ENCODE results near the gene PIEZO2. TPM values are rescaled to one million over a fixed set of nuclear protein-coding genes. Genes with fewer than 3 reads are reported as not detected.
"Not testable (repeated sequence)": the region's sequence is repeated elsewhere in the genome, so short reads cannot be mapped to it uniquely, and the experiment has no call there.

PIEZO2 gene
- total and polyA plus RNA-seq, 7 donors = 0.03 to 0.64 (median 0.13) TPM

DNA sequence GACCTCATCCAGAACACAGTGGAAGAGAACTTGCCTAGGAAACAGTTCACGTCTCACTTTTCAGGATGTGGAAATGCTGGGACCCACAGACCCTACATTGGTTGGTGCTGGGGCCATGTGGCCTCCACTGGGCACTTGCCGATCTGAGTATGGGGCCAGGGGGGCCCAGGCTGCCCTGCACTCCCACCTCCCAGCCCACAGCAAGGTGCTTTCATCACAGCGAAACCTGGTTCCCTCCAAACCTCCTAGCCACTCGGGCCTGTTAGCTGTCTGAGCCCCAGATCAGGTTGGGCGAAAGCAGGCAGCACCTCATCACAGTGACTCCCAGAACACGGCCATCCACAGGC is 510.9 kb downstream of the PIEZO2 start:
- ATAC-seq; intact Hi-C loops (cut with DNase I); DNase-seq; H3K27ac ChIP-seq; H3K9me3 ChIP-seq; H3K4me1 ChIP-seq; H3K27me3 ChIP-seq (ENCODE audit: insufficient read depth in 3 of 3, low read length in 2 of 3); H3K36me3 ChIP-seq (ENCODE audit: insufficient read depth in 1 of 2, low read depth in 1 of 2); H3K4me3 ChIP-seq: not testable (repeated sequence)
- WGBS, 3 donors = 73 to 86% (median 84%) methylated on average over 5 to 6 of the region's 6 CpGs

DNA sequence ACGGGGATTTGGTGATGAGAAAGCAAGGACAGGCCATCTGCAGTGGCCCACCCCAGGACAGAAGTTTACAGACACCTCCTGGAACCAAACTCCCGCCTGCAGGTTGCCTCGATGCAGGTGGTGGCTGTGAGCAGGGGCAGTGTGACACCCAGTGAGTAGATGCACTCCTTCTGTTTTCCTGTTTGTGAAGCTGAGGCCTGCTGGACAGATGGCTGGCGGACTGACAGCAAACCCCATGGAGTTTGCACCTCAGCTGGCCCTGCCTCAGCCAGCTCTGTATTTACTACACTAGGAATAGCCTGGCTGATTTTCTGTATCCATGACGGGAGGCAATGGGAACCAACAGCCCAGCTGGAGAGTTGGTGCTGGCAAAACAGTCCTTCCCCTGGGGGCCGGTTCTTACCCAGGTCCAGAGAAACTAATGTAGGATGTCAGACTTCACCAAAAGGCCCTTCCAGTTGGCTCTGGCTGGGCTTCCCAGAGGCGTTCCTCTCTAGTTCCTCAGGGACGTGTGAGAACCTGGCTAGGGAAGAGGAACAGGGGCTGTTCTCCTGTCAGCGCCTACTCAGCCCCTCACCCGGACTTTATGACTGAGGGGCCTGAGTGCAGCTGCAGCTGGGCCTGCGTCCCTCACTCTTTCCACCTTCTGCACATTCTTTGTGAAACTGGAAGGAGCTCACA is 511.4 kb downstream of the PIEZO2 start:
- ATAC-seq; H3K27me3 ChIP-seq (ENCODE audit: insufficient read depth in 3 of 3, low read length in 2 of 3); H3K27ac ChIP-seq; H3K4me1 ChIP-seq; intact Hi-C loops (cut with DNase I); H3K9me3 ChIP-seq; DNase-seq; H3K4me3 ChIP-seq; H3K36me3 ChIP-seq (ENCODE audit: insufficient read depth in 1 of 2, low read depth in 1 of 2): not testable (repeated sequence)
- WGBS, 3 donors = 34 to 59% (median 34%) methylated on average over 3 to 8 of the region's 11 CpGs

DNA sequence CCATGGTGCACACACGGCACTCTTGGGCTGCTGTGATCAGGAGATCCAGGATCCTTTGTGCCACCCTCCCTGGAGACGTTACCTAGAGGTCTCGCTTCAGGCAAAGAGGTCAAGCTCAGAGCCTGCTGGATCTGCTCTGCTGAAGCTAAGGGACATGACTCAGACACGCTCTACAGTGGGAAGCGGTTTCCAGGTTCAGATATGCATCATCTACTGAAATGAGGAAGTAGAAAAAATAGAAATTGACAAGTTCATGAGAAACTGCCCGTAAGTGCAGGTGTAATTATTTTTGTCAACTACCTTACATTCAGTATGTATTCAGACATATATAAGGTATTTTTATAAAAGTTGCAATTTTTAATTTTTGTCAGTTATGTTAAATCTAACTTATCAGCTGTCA is 520.3 kb downstream of the PIEZO2 start:
- DNase-seq; intact Hi-C loops (cut with DNase I); H3K4me3 ChIP-seq; H3K9me3 ChIP-seq; H3K36me3 ChIP-seq (ENCODE audit: insufficient read depth in 1 of 2, low read depth in 1 of 2); H3K27ac ChIP-seq; ATAC-seq; H3K27me3 ChIP-seq (ENCODE audit: insufficient read depth in 3 of 3, low read length in 2 of 3); H3K4me1 ChIP-seq: not testable (repeated sequence)
- WGBS, 3 donors = 69 to 80% (median 71%) methylated on average over 5 to 6 of the region's 6 CpGs

DNA sequence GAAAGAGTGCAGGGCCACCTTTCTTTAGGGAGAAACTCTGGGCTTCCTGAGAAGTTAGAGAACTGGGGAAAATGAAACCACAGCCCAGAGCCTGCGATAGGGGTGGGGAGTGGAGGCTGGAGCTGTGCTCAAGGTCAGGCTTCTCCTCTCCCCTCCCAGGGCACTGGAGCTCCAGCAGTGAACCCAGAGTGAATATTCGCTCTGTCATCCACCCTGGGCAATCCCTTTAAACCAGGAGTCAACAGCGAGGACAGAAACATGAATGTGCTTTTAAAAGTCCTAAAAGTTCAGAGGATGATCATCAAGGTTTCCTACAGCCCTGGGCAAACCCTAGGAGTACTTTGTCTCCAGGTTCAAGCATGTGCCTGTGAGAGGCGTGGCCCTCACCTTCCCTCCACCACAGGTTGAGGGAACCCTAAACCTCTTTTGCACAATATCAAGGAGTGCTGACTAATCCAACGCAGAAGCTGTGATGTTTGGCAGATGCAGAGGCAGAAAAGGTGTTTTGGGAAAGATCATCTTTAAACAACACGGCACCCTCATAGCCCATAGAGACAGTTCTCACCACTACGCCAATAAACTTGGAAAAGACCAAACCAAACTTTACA is 522.7 kb downstream of the PIEZO2 start:
- WGBS, 3 donors = 87 to 93% (median 91%) methylated on average over 6 to 7 of the region's 7 CpGs

DNA sequence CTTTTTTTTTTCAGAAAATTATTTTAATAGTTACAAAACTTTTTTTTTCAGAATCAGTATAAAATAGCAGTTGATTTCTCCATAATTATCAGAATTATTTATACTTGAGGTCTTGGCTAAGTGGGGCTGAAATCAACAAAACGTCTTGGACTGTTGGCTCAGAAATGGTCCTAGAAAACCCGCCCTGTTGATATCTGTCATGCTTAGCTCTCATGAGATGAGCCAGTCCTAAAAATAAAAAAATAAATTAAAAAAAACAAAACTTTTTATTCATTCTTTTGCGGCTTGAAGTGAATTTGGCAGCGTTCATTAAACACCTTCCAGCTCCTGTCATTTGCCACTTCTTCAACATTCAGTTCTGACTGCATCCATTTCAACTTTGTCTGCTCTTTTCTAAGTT is 525.8 kb downstream of the PIEZO2 start:
- ATAC-seq; H3K4me1 ChIP-seq; H3K36me3 ChIP-seq (ENCODE audit: insufficient read depth in 1 of 2, low read depth in 1 of 2); DNase-seq; H3K27me3 ChIP-seq (ENCODE audit: insufficient read depth in 3 of 3, low read length in 2 of 3); intact Hi-C loops (cut with DNase I); H3K27ac ChIP-seq; H3K9me3 ChIP-seq; H3K4me3 ChIP-seq: not testable (repeated sequence)
- 74 to 85% (median 77%) methylated on average over 4 of the region's 4 CpGs for WGBS, 3 donors

More for the DNA sequence above, 522.7 kb downstream of the PIEZO2 start:
- intact Hi-C loops (cut with DNase I); H3K27ac ChIP-seq; H3K4me1 ChIP-seq; DNase-seq; H3K4me3 ChIP-seq; H3K36me3 ChIP-seq (ENCODE audit: insufficient read depth in 1 of 2, low read depth in 1 of 2); H3K27me3 ChIP-seq (ENCODE audit: insufficient read depth in 3 of 3, low read length in 2 of 3); ATAC-seq; H3K9me3 ChIP-seq: not testable (repeated sequence)

DNA sequence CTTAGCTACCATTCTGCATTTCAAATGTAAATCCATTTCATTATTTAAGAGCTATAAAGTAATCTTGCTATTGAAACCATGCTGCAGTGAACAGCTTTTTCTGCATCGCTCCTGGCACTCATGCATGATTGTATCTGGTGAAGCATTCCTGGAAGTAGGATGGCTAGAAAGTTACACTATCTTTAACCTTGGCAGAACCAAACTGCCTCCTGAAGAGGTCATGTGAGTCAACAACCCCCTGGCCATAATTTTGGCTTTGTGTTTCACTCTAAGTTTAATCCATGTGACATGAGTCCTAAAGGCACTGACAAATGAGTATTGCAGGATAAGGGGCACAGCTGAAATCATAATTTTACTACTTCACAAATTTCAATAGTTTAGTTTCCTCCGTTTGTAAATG is 526.4 kb downstream of the PIEZO2 start:
- intact Hi-C loops (cut with DNase I); H3K36me3 ChIP-seq (ENCODE audit: insufficient read depth in 1 of 2, low read depth in 1 of 2); H3K27ac ChIP-seq; H3K27me3 ChIP-seq (ENCODE audit: insufficient read depth in 3 of 3, low read length in 2 of 3); H3K4me1 ChIP-seq; H3K4me3 ChIP-seq; H3K9me3 ChIP-seq; DNase-seq; ATAC-seq: not testable (repeated sequence)
- WGBS, 3 donors = 44 to 54% (median 52%) methylated on average over 1 of the region's 2 CpGs

DNA sequence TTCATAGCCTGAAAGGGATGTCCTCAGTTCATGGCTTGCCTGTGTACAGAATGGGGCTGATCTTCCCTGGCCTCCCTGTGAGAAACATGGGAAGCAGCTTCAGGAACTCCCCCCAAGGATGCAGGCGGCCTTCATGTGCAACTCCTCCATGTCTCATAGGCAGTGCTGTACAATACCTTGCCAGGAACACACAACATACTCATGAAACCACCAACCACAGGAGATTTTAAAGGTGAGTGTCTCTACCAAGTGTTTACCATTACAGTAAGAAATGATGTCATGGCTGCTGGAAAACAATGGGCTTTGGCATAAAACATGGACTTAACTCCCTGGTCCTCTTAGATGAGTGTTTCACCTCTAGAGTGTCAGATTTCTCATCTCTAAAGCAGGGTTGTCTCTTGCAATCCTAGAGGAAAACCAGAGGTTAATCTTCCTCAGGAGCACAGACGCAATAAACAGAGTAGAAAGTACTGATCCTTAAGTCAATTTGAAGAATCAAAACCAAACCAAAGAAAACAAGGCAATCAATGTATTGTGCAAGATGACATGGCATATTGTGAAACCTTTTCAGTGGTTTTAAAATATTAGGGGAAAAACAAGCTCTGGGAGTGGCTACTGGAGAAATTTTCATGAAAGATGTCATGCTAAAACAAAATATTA is 528.6 kb downstream of the PIEZO2 start:
- ATAC-seq; H3K36me3 ChIP-seq (ENCODE audit: insufficient read depth in 1 of 2, low read depth in 1 of 2); H3K4me1 ChIP-seq; H3K27me3 ChIP-seq (ENCODE audit: insufficient read depth in 3 of 3, low read length in 2 of 3); DNase-seq; intact Hi-C loops (cut with DNase I); H3K27ac ChIP-seq; H3K9me3 ChIP-seq; H3K4me3 ChIP-seq: not testable (repeated sequence)
- WGBS, 3 donors = 75 to 84% (median 84%) methylated on average over 2 of the region's 2 CpGs

Measured in psoas muscle (tissue), 8 donors.